H1 (cell line): ENCODE results near the gene GPR45. TPM values are rescaled to one million over a fixed set of nuclear protein-coding genes. Genes with fewer than 3 reads are reported as not detected.

Experiments used
- CTCF ChIA-PET: fragments of 300-600 bp; sonication (Branson Sonifier 250); formaldehyde crosslinking; loops from one replicate; lab custom pipeline; 2021; ENCODE audit not compliant: partially characterized antibody; lab: Charles Lee
- POLR2A ChIA-PET: fragments of 300-600 bp; sonication (Branson Sonifier 250); formaldehyde crosslinking; loops from one replicate; lab custom pipeline; 2021; ENCODE audit warnings: inconsistent platforms; ENCODE audit not compliant: partially characterized antibody; lab: Charles Lee
- DNase-seq, 2 experiments: peaks; one replicate each; pipeline versions ENCODE4 v3.0.0 to v3.0.0-alpha.2; 2010 to 2022; ENCODE audit warnings: low spot score in 2 of 2, low read depth in 1 of 2, mixed read lengths in 1 of 2
- FAIRE-seq: peaks from 2 replicates; lab custom pipeline; 2011; peaks lifted over from hg19 to GRCh38; lab: Jason Lieb, UNC
- H2AFZ ChIP-seq: 2 replicates; pipeline ENCODE4 v1.8.1; 2012; ENCODE audit warnings: low read length, inconsistent platforms
- H2AK5ac ChIP-seq: 2 replicates; pipeline ENCODE4 v1.6.1; 2013; ENCODE audit warnings: low read depth, low read length
- H2BK120ac ChIP-seq: replicated peaks from 2 replicates; pipeline ENCODE3; 2013; ENCODE audit warnings: low read depth, low read length, inconsistent platforms
- H2BK12ac ChIP-seq: 2 replicates; pipeline ENCODE4 v1.6.1; 2013; ENCODE audit warnings: low read depth, low read length
- H2BK15ac ChIP-seq: 2 replicates; pipeline ENCODE4 v1.6.1; 2013; ENCODE audit warnings: low read length
- H2BK20ac ChIP-seq: 2 replicates; pipeline ENCODE4 v1.6.1; 2013; ENCODE audit warnings: low read length
- H2BK5ac ChIP-seq: 2 replicates; pipeline ENCODE4 v1.6.1; 2013; ENCODE audit warnings: low read depth, low read length
- H3K14ac ChIP-seq: 2 replicates; pipeline ENCODE4 v1.6.1; 2013; ENCODE audit warnings: inconsistent platforms; ENCODE audit not compliant: insufficient read length
- H3K18ac ChIP-seq: 2 replicates; pipeline ENCODE4 v1.6.1; 2013; ENCODE audit warnings: low read length; ENCODE audit errors: extremely low read depth
- H3K23ac ChIP-seq: 2 replicates; pipeline ENCODE4 v1.6.1; 2013; ENCODE audit warnings: inconsistent platforms; ENCODE audit not compliant: insufficient read length
- H3K23me2 ChIP-seq: 2 replicates; pipeline ENCODE4 v1.6.1; 2013; ENCODE audit warnings: low read depth, low read length
- H3K27ac ChIP-seq: 2 replicates; pipeline ENCODE4 v1.6.1; 2011; ENCODE audit warnings: low read depth, low read length, inconsistent platforms
- H3K27me3 ChIP-seq, 4 experiments: replicated peaks in 1 of 4; 1 replicate in 1 of 4; 2 replicates in 3 of 4; pipeline versions ENCODE4 v1.6.1 to v1.8.1; 2011 to 2013; ENCODE audit warnings: low read length in 3 of 4, mild to moderate bottlenecking in 3 of 4, inconsistent platforms in 2 of 4, mixed read lengths in 2 of 4, moderate library complexity in 1 of 4; ENCODE audit not compliant: control insufficient read depth in 3 of 4, insufficient read depth in 3 of 4; ENCODE audit errors: extremely low read depth in 1 of 4
- H3K36me3 ChIP-seq, 4 experiments: 2 replicates each; pipeline versions ENCODE4 v1.6.1 to v1.8.1; 2011 to 2013; ENCODE audit warnings: mild to moderate bottlenecking in 4 of 4, low read length in 3 of 4, moderate library complexity in 2 of 4, control low read depth in 1 of 4, inconsistent platforms in 1 of 4; ENCODE audit not compliant: insufficient read depth in 4 of 4, control insufficient read depth in 2 of 4
- H3K4ac ChIP-seq: replicated peaks from 2 replicates; pipeline ENCODE3; 2013; ENCODE audit warnings: low read length, low read depth, mixed read lengths, inconsistent platforms; ENCODE audit not compliant: insufficient read length
- H3K4me1 ChIP-seq, 4 experiments: replicated peaks in 1 of 4; 1 replicate in 1 of 4; 2 replicates in 3 of 4; pipeline versions ENCODE4 v1.6.1 to v1.8.1; 2011 to 2013; ENCODE audit warnings: low read length in 3 of 4, inconsistent platforms in 2 of 4, mixed read lengths in 1 of 4; ENCODE audit not compliant: insufficient read depth in 4 of 4, control insufficient read depth in 3 of 4
- H3K4me2 ChIP-seq, 2 experiments: 2 replicates each; pipeline versions ENCODE4 v1.6.1 to v1.8.1; 2011 to 2013; ENCODE audit warnings: low read depth in 2 of 2, low read length in 2 of 2, control low read depth in 1 of 2, inconsistent platforms in 1 of 2, mild to moderate bottlenecking in 1 of 2; ENCODE audit not compliant: insufficient read depth in 1 of 2
- H3K4me3 ChIP-seq, 4 experiments: fragments of 200-600, 300-600 bp in 1 of 4; sonication (generic), shearing (Covaris generic), sonication (Bioruptor Twin) in 1 of 4; 2 replicates each; pipeline versions ENCODE4 v1.5.1 to v1.8.1; 2011 to 2016; ENCODE audit warnings: low read length in 4 of 4, low read depth in 3 of 4, control low read depth in 2 of 4, inconsistent platforms in 2 of 4, mild to moderate bottlenecking in 2 of 4, mixed read lengths in 1 of 4, moderate library complexity in 1 of 4; ENCODE audit not compliant: insufficient read depth in 2 of 4; ENCODE audit errors: extremely low read depth in 1 of 4
- H3K56ac ChIP-seq: replicated peaks from 2 replicates; pipeline ENCODE3; 2013; ENCODE audit warnings: low read depth, mild to moderate bottlenecking, mixed read lengths, low read length, inconsistent platforms; ENCODE audit not compliant: insufficient read length
- H3K79me1 ChIP-seq: 2 replicates; pipeline ENCODE4 v1.6.1; 2013; ENCODE audit warnings: low read depth, low read length, control low read depth
- H3K79me2 ChIP-seq, 2 experiments: 2 replicates each; pipeline versions ENCODE4 v1.6.1 to v1.8.1; 2012 to 2013; ENCODE audit warnings: low read length in 2 of 2, mild to moderate bottlenecking in 2 of 2, inconsistent platforms in 1 of 2; ENCODE audit not compliant: insufficient read depth in 2 of 2, control insufficient read depth in 1 of 2
- H3K9ac ChIP-seq, 4 experiments: replicated peaks in 1 of 4; 1 replicate in 1 of 4; 2 replicates in 3 of 4; pipeline versions ENCODE4 v1.6.1 to v1.8.1; 2011 to 2013; ENCODE audit warnings: low read depth in 3 of 4, low read length in 3 of 4, control low read depth in 2 of 4, mild to moderate bottlenecking in 2 of 4, moderate library complexity in 2 of 4, inconsistent platforms in 1 of 4; ENCODE audit errors: extremely low read depth in 1 of 4
- H3K9me3 ChIP-seq, 2 experiments: 2 replicates each; pipeline versions ENCODE4 v1.6.1 to v1.8.1; 2012 to 2013; ENCODE audit warnings: mild to moderate bottlenecking in 2 of 2, moderate library complexity in 2 of 2, control low read depth in 1 of 2, inconsistent platforms in 1 of 2, low read depth in 1 of 2, low read length in 1 of 2, mixed read lengths in 1 of 2; ENCODE audit not compliant: insufficient read depth in 2 of 2
- H4K20me1 ChIP-seq, 2 experiments: replicated peaks in 1 of 2; 2 replicates each; pipeline versions ENCODE3 to v1.8.1; 2011 to 2013; ENCODE audit warnings: inconsistent platforms in 2 of 2, low read length in 2 of 2, mild to moderate bottlenecking in 1 of 2; ENCODE audit not compliant: insufficient read depth in 2 of 2, control insufficient read depth in 1 of 2
- H4K5ac ChIP-seq: 2 replicates; pipeline ENCODE4 v1.6.1; 2013; ENCODE audit warnings: low read length, low read depth, mixed read lengths, inconsistent platforms; ENCODE audit not compliant: insufficient read length
- H4K8ac ChIP-seq: 2 replicates; pipeline ENCODE4 v1.8.0; 2013; ENCODE audit warnings: mild to moderate bottlenecking, moderate library complexity, low read length, inconsistent platforms; ENCODE audit not compliant: insufficient read depth; ENCODE audit errors: extremely low read depth
- H4K91ac ChIP-seq: replicated peaks from 2 replicates; pipeline ENCODE3; 2013; ENCODE audit warnings: low read length, mixed read lengths, inconsistent platforms; ENCODE audit not compliant: insufficient read length
- CBX8 ChIP-seq: fragments of 300-800, 300-1000 bp; sonication (generic); IDR thresholded peaks from 2 replicates; pipeline ENCODE4 v1.7.1; 2016; ENCODE audit warnings: low read depth, low read length, borderline replicate concordance
- EZH2 ChIP-seq: fragments of 200-600 bp; sonication (generic); IDR thresholded peaks from 2 replicates; pipeline ENCODE4 v1.7.1; 2012; ENCODE audit warnings: low read depth, mild to moderate bottlenecking, moderate library complexity, low read length, inconsistent platforms; ENCODE audit not compliant: severe bottlenecking
- HDAC6 ChIP-seq: IDR thresholded peaks from one replicate; pipeline ENCODE4 v1.7.1; 2012; ENCODE audit warnings: low read depth, mild to moderate bottlenecking, inconsistent platforms, low read length, moderate library complexity
- KDM4A ChIP-seq: IDR thresholded peaks from one replicate; pipeline ENCODE4 v1.7.1; 2012; ENCODE audit warnings: low read depth, mild to moderate bottlenecking, moderate library complexity, low read length, inconsistent platforms; ENCODE audit not compliant: severe bottlenecking
- KDM5A ChIP-seq: fragments of 200-600 bp; IDR thresholded peaks from 2 replicates; pipeline ENCODE4 v1.7.1; 2012; ENCODE audit warnings: mild to moderate bottlenecking, low read length, inconsistent platforms, mixed read lengths
- PHF8 ChIP-seq: fragments of 200-600 bp; sonication (generic); conservative IDR thresholded peaks from 2 replicates; pipeline ENCODE4 v1.7.1; 2012; ENCODE audit warnings: low read depth, mild to moderate bottlenecking, inconsistent platforms, low read length, moderate library complexity
- POU5F1 ChIP-seq: IDR thresholded peaks from 2 replicates; pipeline ENCODE4 v1.6.1; 2011; ENCODE audit warnings: low read depth, mild to moderate bottlenecking, low read length, moderate library complexity
- RBBP5 ChIP-seq: IDR thresholded peaks from 2 replicates; pipeline ENCODE4 v1.7.1; 2012; ENCODE audit warnings: low read depth, mild to moderate bottlenecking, inconsistent platforms, low read length, moderate library complexity, borderline replicate concordance
- RFX5 ChIP-seq: IDR thresholded peaks from 2 replicates; pipeline ENCODE4 v1.6.1; 2011; ENCODE audit warnings: low read depth, low read length, improper control_type of control experiment, borderline replicate concordance
- SIRT6 ChIP-seq: IDR thresholded peaks from one replicate; pipeline ENCODE4 v1.7.1; 2012; ENCODE audit warnings: low read length, inconsistent platforms
- SP2 ChIP-seq: IDR thresholded peaks from 2 replicates; pipeline ENCODE4 v1.6.1; 2012; ENCODE audit warnings: mild to moderate bottlenecking, low read length, inconsistent platforms
- SRF ChIP-seq: IDR thresholded peaks from 2 replicates; pipeline ENCODE4 v1.6.1; 2011; ENCODE audit warnings: mild to moderate bottlenecking, low read depth, low read length, moderate library complexity
- SUZ12 ChIP-seq: fragments of 200-600 bp; sonication (generic); IDR thresholded peaks from 2 replicates; pipeline ENCODE4 v1.6.1; 2012; ENCODE audit warnings: mild to moderate bottlenecking, inconsistent platforms, low read length, moderate library complexity, mixed read lengths
- WGBS, 2 experiments: shearing (Covaris generic) in 1 of 2; methylation state at CpG; one replicate each; pipeline versions ENCODE4 v1.1.6 to v1.1.7; 2013 to 2015; ENCODE audit warnings: low lambda C conversion rate in 2 of 2, mixed read lengths in 2 of 2, inconsistent platforms in 1 of 2, low coverage in 1 of 2, missing lambda C conversion rate in 1 of 2; ENCODE audit not compliant: insufficient replicate concordance in 2 of 2, insufficient coverage in 1 of 2, insufficient read length in 1 of 2; ENCODE audit errors: extremely low coverage in 1 of 2, missing lambda C conversion rate in 1 of 2; 5-methylcytosine and 5-hydroxymethylcytosine counted together
- polyA plus RNA-seq, 7 experiments: library from polyadenylated mRNA; depleted of rRNA in 3 of 7; stranded (reverse) in 5 of 7; unstranded in 2 of 7; fragments of >200 nt in 5 of 7; fragments of 200-250 nt in 2 of 7; gene quantifications; 1 replicate in 5 of 7; 2 replicates in 1 of 7; 4 replicates in 1 of 7; pipeline versions ENCODE4 v1.2.1 to v1.2.3, GENCODE V29; 2011 to 2013; ENCODE audit warnings: missing spikeins in 2 of 7, mixed read lengths in 2 of 7
- total RNA-seq: library from RNA; stranded (reverse); fragmentation: NEBNext Ultra II Directional; extraction: Animal tissue kit (Norgen Biotek cat#: 25700); gene quantifications from 2 replicates; pipeline ENCODE4 v1.2.1, GENCODE V29; 2021

Gene GPR45
- total and polyA plus RNA-seq, 2 of the 8 experiments (the other 6 are each of a cell fraction or from before 2014, with no cell fraction given) = 0.21 TPM; not detected in 1

GRCh38 chr2:105238664-105239240, 2.8 kb upstream of the GPR45 start:
- Histone ChIP-seq H3K79me1 (no peaks in the 10 kb centered on the region), H2BK20ac (0 out of 2 replicates have a peak overlapping the region, but pooled peaks have one; percentile 25), H3K9me3 (no peaks in the 10 kb centered on the region; a peak in 1 of 4 replicates), H2AK5ac (no peak overlapping the region), H3K27ac (no peak overlapping the region), H4K5ac (no peak overlapping the region), H2BK120ac (no peak overlapping the region), H3K4ac (no peak overlapping the region), H3K56ac (no peak overlapping the region), H4K91ac (peak overlapping the region; percentile 45), H3K23ac (no peak overlapping the region), H3K79me2 (no peaks in the 10 kb centered on the region), H3K18ac (no peak overlapping the region), H3K36me3 (no peaks in the 10 kb centered on the region), H4K20me1 (no peaks in the 10 kb centered on the region), H3K14ac (no peak overlapping the region), H3K23me2 (no peaks in the 10 kb centered on the region), H2BK12ac (peak overlapping the region; percentile 52; the same call in 1 of the 2 replicates), H3K4me2 (no peak overlapping the region), H3K27me3 (no peaks in the 10 kb centered on the region; a peak in 1 of 7 replicates), H2BK15ac (peak overlapping the region; percentile 97; the same call in 1 of the 2 replicates), H2AFZ (peak overlapping the region; percentile 48; the same call in 1 of the 2 replicates), H3K4me1 (peaks cover 0 to 4% (median under 1%) of the 10 kb centered on the region in 4 experiments; a peak in 3 of 7 replicates), H2BK5ac (no peak overlapping the region), H4K8ac (no peak overlapping the region), H3K4me3 (no peak overlapping the region), H3K9ac (no peak overlapping the region; a peak in 1 of 7 replicates)
- no peak for FAIRE-seq
- 96% methylated on average over 14 of the region's 14 CpGs; no CpG with 5 or more reads in 1 of the 2 experiments for WGBS, 2 experiments
- ChIA-PET POLR2A (interaction anchor here (1.1 kb wide), 1 partner anchor 10 kb away, joined by 4 read pairs; no protein-coding TSS in a partner anchor), CTCF (interaction anchor here (0.6 to 16.9 kb wide), 20 partner anchors 9 to 845 kb away, joined by 3 to 541 read pairs (median 4); no protein-coding TSS in a partner anchor)
- DNase-seq = no peak
- no peak for TF ChIP-seq RFX5
- no peak for TF ChIP-seq EZH2
- no peak for TF ChIP-seq SUZ12
- no peak for TF ChIP-seq POU5F1
- TF ChIP-seq SIRT6 = no peak
- no peak for TF ChIP-seq PHF8
- TF ChIP-seq CBX8 = no peak
- no peak for TF ChIP-seq SP2
- no peak for TF ChIP-seq RBBP5
- no peak for TF ChIP-seq KDM5A
- TF ChIP-seq SRF = no peak
- no peak for TF ChIP-seq KDM4A
- TF ChIP-seq HDAC6 = no peak
